IPS DF 6.9 (cell line): ENCODE measurements around the gene DCPS.

ENCODE experiments used
- DNase-seq: peaks from one replicate; pipeline ENCODE4 v3.0.0-alpha.2; 2013; ENCODE audit warnings: low read depth, low spot score
- H3K27ac ChIP-seq: one replicate; pipeline ENCODE4 v1.5.1; 2013; ENCODE audit warnings: low read length, control low read depth
- H3K27me3 ChIP-seq: 2 replicates; pipeline ENCODE4 v1.6.1; 2013; ENCODE audit warnings: mild to moderate bottlenecking, low read length; ENCODE audit not compliant: control insufficient read depth, insufficient read depth
- H3K36me3 ChIP-seq: 2 replicates; pipeline ENCODE4 v1.6.1; 2013; ENCODE audit warnings: low read length; ENCODE audit not compliant: control insufficient read depth, insufficient read depth
- H3K4me1 ChIP-seq: 2 replicates; pipeline ENCODE4 v1.6.1; 2013; ENCODE audit warnings: low read length; ENCODE audit not compliant: control insufficient read depth, insufficient read depth
- H3K4me3 ChIP-seq: 2 replicates; pipeline ENCODE4 v1.5.1; 2013; ENCODE audit warnings: mild to moderate bottlenecking, low read length
- H3K9me3 ChIP-seq: 2 replicates; pipeline ENCODE4 v1.6.1; 2013; ENCODE audit warnings: low read length, inconsistent platforms; ENCODE audit not compliant: control insufficient read depth, insufficient read depth
- WGBS: extraction: QIAGEN DNeasy Blood & Tissue Kit; methylation state at CpG from one replicate; pipeline ENCODE4 v1.1.7; 2013; ENCODE audit warnings: mixed read lengths, missing lambda C conversion rate; ENCODE audit not compliant: insufficient read length, insufficient coverage; 5-methylcytosine and 5-hydroxymethylcytosine counted together

DCPS gene

GRCh38 chr11:126336138-126336541, 32.3 kb downstream of the DCPS start:
- Histone ChIP-seq H3K27ac (no peak overlapping the region), H3K27me3 (no peaks in the 10 kb centered on the region), H3K4me3 (no peak overlapping the region), H3K36me3 (0 out of 2 replicates have a peak, but pooled peaks cover 3% of the 10 kb centered on the region), H3K4me1 (peaks cover 2% of the 10 kb centered on the region; the same call in 1 of the 2 replicates), H3K9me3 (no peaks in the 10 kb centered on the region)
- no CpG with 5 or more reads among the region's 8 CpGs for WGBS
- no peak for DNase-seq

DNA sequence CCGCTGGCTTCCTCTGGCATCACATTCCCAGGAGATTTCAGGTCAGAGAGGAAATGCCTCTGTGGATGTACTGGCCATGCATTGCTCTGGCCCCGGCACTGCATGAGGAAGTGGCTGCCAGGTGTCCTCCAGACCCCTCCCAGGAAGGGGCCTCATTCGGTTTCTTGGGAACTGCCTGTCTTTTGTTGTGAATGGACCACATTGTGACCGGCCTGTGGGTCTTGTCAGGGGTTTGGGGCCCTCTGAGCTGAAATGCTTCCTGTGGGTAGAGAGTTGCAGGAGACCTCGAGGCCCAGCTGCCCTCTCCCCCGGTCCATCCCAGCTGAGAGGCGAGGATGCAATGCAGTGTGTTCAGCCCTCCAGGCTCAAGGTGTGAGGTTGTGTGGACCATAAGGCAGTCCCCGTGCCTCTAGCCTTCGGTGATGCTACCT, 32.8 kb downstream of the DCPS start:
- no peak for DNase-seq
- Histone ChIP-seq H3K36me3 (no peaks in the 10 kb centered on the region), H3K4me3 (no peak overlapping the region), H3K4me1 (peaks cover 2% of the 10 kb centered on the region; the same call in 1 of the 2 replicates), H3K27ac (no peak overlapping the region), H3K9me3 (no peaks in the 10 kb centered on the region), H3K27me3 (no peaks in the 10 kb centered on the region)
- WGBS = no CpG with 5 or more reads among the region's 9 CpGs

- H3K27me3 ChIP-seq = no peaks in the 10 kb centered on the region
- H3K4me3 ChIP-seq = no peak overlapping the region
- DNase-seq = no peak
- no peaks in the 10 kb centered on the region for H3K36me3 ChIP-seq
- H3K9me3 ChIP-seq = no peaks in the 10 kb centered on the region
- H3K27ac ChIP-seq = no peak overlapping the region
- H3K4me1 ChIP-seq = peaks cover 2% of the 10 kb centered on the region; the same call in 1 of the 2 replicates
- WGBS = no CpG with 5 or more reads among the region's 4 CpGs
Measured at GRCh38 chr11:126337126-126337473, 33.2 kb downstream of the DCPS start.

- DNase-seq = no peak
- Histone ChIP-seq H3K27ac (no peak overlapping the region), H3K36me3 (no peaks in the 10 kb centered on the region), H3K4me3 (no peak overlapping the region), H3K9me3 (no peaks in the 10 kb centered on the region), H3K4me1 (peaks cover 2% of the 10 kb centered on the region; the same call in 1 of the 2 replicates), H3K27me3 (no peaks in the 10 kb centered on the region)
- no CpG with 5 or more reads among the region's 15 CpGs for WGBS
Measured at GRCh38 chr11:126337474-126338241, 33.8 kb downstream of the DCPS start.

DNA sequence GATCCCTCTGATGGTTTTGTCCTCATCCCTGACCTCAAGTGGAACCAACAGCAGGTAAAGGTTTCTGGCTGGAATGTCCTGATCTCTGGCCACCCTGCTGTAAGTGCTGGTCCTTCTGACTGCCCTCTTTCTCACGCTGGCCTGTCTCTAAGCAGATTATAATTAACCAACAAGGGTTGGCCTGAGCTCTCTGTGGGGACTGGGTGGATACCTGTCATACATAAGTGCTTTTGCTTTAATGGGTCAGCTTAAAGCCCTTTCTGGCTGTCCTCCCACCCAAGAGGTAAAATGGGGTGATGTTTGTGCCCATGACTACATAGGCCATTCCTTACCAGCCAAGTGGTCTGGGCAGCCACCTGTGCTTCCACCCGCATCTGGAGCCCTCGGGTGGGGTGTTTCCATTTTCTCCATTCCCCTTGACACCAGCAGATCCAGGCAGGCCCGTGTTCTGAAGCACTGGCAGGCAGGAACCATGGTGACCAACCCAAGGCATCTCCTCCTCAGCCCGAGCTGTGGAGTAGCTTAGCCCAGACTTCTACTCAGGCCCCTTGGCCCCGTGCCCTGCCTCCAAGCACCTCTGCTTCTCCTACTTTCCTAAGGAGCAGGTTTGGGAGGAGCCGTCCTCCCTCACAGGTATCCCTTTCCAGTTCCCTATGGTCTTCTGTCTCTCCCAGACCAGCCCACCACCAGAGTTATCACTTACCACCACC, 34.6 kb downstream of the DCPS start:
- Histone ChIP-seq H3K9me3 (no peaks in the 10 kb centered on the region), H3K27ac (no peak overlapping the region), H3K4me3 (no peak overlapping the region), H3K36me3 (peaks cover 2% of the 10 kb centered on the region; the same call in 1 of the 2 replicates), H3K27me3 (no peaks in the 10 kb centered on the region), H3K4me1 (peaks cover 2% of the 10 kb centered on the region; the same call in 1 of the 2 replicates)
- no peak for DNase-seq
- no CpG with 5 or more reads among the region's 7 CpGs for WGBS

- Histone ChIP-seq H3K36me3 (peaks cover 4% of the 10 kb centered on the region; the same call in 1 of the 2 replicates), H3K4me1 (peaks cover 2% of the 10 kb centered on the region; the same call in 1 of the 2 replicates), H3K27me3 (no peaks in the 10 kb centered on the region), H3K9me3 (no peaks in the 10 kb centered on the region), H3K4me3 (no peak overlapping the region), H3K27ac (no peak overlapping the region)
- no peak for DNase-seq
- WGBS = no CpG with 5 or more reads among the region's 15 CpGs
Measured at GRCh38 chr11:126339073-126339862, 35.4 kb downstream of the DCPS start.

DNA sequence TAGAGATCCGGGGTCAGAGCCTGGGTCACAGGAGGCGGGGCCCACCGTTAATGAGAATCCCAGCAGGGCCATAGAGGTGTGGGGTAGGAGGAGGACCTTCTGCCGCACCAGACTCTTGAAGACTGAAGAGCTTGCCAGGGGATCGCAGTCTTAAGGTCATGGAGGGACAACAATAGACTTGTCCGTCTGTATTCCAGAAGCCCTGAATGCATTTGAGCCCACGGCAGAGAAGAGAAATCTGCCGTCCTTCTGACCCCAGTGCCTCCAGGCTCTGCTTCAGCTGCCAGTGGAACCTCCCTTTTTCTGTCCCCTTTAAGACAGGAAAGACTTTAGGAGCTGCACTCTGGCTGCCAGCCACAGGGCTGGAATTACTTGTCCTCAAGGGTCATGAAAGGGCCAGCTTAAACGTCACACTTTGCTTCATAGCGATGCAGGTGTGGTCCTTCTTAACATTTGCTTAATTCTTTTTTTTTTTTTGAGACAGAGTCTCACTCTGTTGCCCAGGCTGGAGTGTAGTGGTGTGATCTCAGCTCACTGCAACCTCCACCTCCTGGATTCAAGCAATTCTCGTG, 36.1 kb downstream of the DCPS start:
- no CpG with 5 or more reads among the region's 11 CpGs for WGBS
- peaks cover 2% of the 10 kb centered on the region; the same call in 1 of the 2 replicates for H3K4me1 ChIP-seq
- no peaks in the 10 kb centered on the region for H3K27me3 ChIP-seq
- H3K36me3 ChIP-seq = peaks cover 4% of the 10 kb centered on the region; the same call in 1 of the 2 replicates
- DNase-seq = no peak
- no peak overlapping the region for H3K4me3 ChIP-seq
- H3K9me3 ChIP-seq = no peaks in the 10 kb centered on the region
- no peak overlapping the region for H3K27ac ChIP-seq

- Histone ChIP-seq H3K4me3 (no peak overlapping the region), H3K4me1 (peaks cover 4% of the 10 kb centered on the region), H3K36me3 (peaks cover 6% of the 10 kb centered on the region; the same call in 1 of the 2 replicates), H3K9me3 (no peaks in the 10 kb centered on the region), H3K27me3 (no peaks in the 10 kb centered on the region), H3K27ac (no peak overlapping the region)
- no peak for DNase-seq
- WGBS = no CpG with 5 or more reads among the region's 7 CpGs
Measured at GRCh38 chr11:126340960-126341606, 37.2 kb downstream of the DCPS start.

DNA sequence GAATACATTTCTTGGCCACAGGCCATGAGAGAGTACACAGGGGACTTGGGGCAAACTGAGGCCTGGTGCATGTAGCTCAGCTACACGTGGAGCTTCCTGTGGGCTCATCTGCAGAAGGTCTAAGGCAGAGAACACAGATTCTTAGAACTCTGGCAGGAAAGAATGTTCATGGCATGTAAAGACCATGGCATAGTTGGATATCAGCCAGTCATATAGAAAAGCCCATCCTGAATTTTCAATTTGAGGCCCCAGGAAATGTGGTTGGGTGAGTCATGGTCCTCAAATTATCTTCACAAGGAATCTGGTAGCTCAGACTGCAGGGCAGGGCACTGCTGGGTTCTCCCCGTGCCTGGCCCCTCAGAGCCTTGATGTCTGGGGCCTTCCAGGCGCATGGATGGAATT, 37.9 kb downstream of the DCPS start:
- Histone ChIP-seq H3K4me3 (no peak overlapping the region), H3K36me3 (peaks cover 6% of the 10 kb centered on the region; the same call in 1 of the 2 replicates), H3K4me1 (peaks cover 6% of the 10 kb centered on the region), H3K27me3 (no peaks in the 10 kb centered on the region), H3K27ac (no peak overlapping the region), H3K9me3 (no peaks in the 10 kb centered on the region)
- DNase-seq = no peak
- no CpG with 5 or more reads among the region's 3 CpGs for WGBS
